Measurements from ENCODE around the gene KCNJ12.
"Not testable (repeated sequence)": the region's sequence is repeated elsewhere in the genome, so short reads cannot be mapped to it uniquely, and the experiment has no call there.

- TF ChIP-seq CTCF (conservative IDR thresholded peaks at IDR 0.05; ENCODE audit: low read depth in 2 of 2); ZNF331 (CRISPR knock-in tag; IDR thresholded peaks at IDR 0.05; ENCODE audit: low read depth); EZH2phosphoT487 (IDR thresholded peaks at IDR 0.05; ENCODE audit: unreplicated experiment); POLR2AphosphoS5 (IDR thresholded peaks at IDR 0.05; ENCODE audit: low read depth); NANOG (IDR thresholded peaks at IDR 0.05; ENCODE audit: borderline replicate concordance); EZH2 (IDR thresholded peaks at IDR 0.05; ENCODE audit: low read depth, unreplicated experiment); CREB1 (CRISPR knock-in tag; IDR thresholded peaks at IDR 0.05; ENCODE audit: low read depth); REST (IDR thresholded peaks at IDR 0.05; ENCODE audit: unreplicated experiment); JUNB (IDR thresholded peaks at IDR 0.05; ENCODE audit: unreplicated experiment); ETS1 (IDR thresholded peaks at IDR 0.05); ZNF114 (CRISPR knock-in tag; IDR thresholded peaks at IDR 0.05); STAT1 (IDR thresholded peaks at IDR 0.05; ENCODE audit: unreplicated experiment): not testable (repeated sequence)
Observed at GRCh38 chr17:21400187-21400569, 24.0 kb downstream of the KCNJ12 start.

All from GM23338 (cell line).